HT1080 (cell line): ENCODE measurements around the gene TPBGL. TPM values are rescaled to one million over a fixed set of nuclear protein-coding genes. Genes with fewer than 3 reads are reported as not detected.
A peak's percentile ranks its signal among the peaks of the same experiment; 100 is the strongest.
"Not testable (repeated sequence)": the region's sequence is repeated elsewhere in the genome, so short reads cannot be mapped to it uniquely, and the experiment has no call there.

Source experiments
- DNase-seq: peaks from one replicate; pipeline ENCODE4 v3.0.0-alpha.2; 2015; ENCODE audit warnings: low read depth
- total RNA-seq: library from RNA; depleted of rRNA; stranded (reverse); fragments of >200 nt; shearing (Covaris generic); gene quantifications from 2 replicates; pipeline ENCODE4 v1.2.3, GENCODE V29; 2014

The TPBGL gene
- total RNA-seq, 1 experiment from 2014 or later: 0.10 TPM

GRCh38 chr11:75271730-75272129, 31.2 kb downstream of the TPBGL start:
- no peak for DNase-seq

GRCh38 chr11:75272391-75272790, 31.8 kb downstream of the TPBGL start:
- no peak for DNase-seq

- DNase-seq: no peak
Observed at GRCh38 chr11:75272821-75273301, 32.3 kb downstream of the TPBGL start.

DNA sequence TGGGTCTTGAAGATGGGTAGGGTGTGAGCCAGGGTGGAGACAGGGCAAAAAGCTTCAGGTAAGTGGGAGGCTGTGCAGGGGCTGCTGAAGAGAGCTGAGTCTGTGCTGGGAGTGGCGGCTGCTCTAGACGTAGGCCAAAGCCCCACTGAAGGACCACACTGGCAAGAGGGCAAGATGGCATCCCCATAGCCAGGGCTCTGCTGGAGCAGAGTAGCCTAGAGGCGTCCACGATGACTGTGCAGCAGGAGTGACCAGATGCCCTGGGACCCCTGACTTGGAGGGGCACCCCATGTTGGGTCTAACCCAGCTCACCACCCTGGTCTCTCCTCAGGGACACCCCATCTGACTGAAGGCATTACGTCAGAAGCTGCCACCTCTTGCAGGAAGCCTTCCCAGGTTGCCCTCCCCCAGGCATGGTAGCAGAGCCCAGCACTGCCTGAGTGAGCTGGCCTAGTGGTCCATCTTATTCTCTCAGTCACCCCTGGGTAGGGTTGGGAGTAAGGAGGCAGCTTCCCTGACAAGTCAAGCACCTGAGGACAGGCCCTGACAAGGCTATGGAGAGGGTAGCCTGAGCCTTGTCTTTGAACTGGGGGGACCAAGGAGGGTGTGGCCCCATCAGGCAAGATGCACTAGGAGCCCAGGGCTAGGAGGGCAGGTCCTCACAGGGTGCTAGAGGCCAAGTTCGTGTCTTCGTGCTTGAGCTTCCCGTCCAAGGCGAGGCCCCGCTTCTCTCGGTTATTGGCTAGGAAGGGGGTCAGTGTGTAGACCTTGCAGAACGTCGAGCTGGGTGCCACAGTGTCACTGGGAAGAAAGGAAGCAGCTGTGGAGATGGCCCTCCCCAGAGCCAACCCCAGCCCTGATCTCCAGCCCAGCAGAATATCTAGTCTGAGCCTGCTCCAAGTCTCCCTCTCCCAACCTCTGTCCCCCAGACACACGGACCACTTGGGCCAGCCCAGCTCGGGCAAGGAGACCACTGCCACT, 33.1 kb downstream of the TPBGL start:
- DNase-seq: no peak

DNA sequence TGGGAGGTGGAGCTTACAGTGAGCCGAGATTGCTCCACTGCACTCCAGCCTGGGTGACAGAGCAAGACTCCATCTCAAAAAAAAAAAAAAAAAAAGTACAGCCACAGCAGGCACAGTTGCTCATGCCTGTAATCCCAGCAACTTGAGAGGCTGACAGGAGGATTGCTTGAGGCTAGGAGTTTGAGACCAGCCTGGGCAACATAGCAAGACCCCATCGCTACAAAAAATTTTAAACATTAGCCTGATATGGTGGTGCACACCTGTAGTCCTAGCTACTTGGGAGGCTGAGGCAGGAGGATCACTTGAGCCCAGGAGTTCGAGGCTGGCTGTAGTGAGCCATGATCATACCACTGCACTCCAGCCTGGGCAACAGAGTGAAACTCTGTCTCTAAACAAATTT, 34.1 kb downstream of the TPBGL start:
- not testable (repeated sequence) for DNase-seq

- DNase-seq: no peak
Observed at GRCh38 chr11:75275581-75275980, 35.0 kb downstream of the TPBGL start.

DNA sequence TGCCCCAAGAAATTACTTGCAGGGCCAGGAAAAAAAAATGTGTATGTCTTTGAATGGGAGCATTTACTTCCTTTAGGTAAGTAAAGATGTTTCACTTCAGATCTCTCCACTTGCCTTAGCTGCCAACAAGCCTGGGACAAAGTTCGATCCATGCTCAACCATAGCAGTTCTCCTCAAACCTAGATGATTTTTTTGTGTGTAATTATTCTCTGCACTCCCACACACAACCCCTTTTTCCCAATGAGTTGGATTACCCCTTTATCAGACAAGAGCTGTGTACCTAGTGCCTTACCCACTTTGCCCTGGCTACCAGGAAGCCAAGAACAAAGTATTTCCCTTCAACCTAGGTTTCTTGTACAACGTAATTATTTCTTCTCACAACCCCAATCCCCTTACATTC, 35.6 kb downstream of the TPBGL start:
- DNase-seq: no peak

- no peak for DNase-seq
Observed at GRCh38 chr11:75276686-75277085, 36.1 kb downstream of the TPBGL start.

DNA sequence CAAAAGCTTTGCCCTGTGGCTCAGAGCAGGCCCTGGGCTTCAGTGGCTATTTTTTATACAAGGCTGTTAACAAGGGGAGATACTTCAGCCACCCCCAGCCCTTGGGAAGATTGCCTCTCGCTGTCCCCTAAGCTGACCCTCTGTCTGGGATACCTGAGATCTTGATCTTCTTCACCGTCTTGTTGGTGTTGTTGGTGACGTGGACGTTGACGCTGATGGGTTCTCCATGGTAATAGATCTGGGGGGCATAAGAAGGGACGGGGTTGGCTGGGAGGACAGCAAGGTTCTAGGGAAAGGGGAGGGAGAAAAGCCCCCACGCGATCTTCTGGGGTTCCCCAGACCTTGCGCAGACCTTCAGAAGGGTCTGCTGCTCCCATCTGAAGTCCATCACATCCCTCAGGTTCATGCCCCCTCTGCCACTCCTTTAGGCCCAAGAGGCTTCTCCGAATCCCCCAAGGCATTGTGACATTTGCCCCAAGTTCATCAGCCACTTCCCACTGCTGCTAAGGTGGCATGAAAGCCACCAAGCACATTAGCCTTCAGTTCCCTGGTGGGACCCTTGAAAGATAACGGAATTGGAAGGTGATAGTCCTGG, 36.7 kb downstream of the TPBGL start:
- no peak for DNase-seq

- DNase-seq: no peak
Observed at GRCh38 chr11:75277991-75278790, 37.6 kb downstream of the TPBGL start.

- DNase-seq: no peak
Observed at GRCh38 chr11:75279273-75279672, 38.7 kb downstream of the TPBGL start.

- peak; percentile 73 for DNase-seq
Observed at GRCh38 chr11:75280227-75280701, 39.7 kb downstream of the TPBGL start.

DNA sequence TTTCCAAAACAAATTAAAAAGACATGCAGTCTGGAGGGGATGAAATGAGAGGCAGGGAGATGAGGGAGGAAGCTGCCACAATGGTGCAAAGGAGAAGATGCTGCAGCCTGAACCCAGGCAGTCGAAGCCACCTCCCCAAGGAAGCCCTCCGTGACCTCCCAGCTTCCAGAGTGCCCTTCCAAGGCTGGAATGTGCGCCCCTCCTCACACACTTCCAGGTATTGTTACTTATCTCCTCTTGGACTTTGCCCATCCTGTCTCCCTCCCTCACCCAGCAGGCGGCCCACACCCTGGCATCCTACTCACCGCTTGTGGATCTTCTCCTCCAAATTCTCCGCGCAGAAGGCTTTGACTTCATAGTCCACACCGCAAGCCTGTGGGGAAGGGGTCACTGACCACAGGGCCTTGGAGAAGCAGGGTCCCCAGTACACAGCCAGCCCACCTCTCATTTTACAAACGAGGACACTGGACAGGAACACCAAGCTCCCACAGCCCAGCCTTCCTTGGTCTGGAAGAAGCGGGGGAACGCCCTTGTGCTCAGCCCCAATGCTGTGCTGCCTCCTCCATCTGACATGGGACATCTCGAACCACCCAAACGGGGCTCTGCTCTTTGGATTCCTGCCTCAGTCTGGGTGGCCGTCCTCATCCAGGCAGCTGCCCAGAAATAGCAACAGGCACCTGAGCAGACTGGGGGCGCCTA, 40.3 kb downstream of the TPBGL start:
- DNase-seq: no peak

DNA sequence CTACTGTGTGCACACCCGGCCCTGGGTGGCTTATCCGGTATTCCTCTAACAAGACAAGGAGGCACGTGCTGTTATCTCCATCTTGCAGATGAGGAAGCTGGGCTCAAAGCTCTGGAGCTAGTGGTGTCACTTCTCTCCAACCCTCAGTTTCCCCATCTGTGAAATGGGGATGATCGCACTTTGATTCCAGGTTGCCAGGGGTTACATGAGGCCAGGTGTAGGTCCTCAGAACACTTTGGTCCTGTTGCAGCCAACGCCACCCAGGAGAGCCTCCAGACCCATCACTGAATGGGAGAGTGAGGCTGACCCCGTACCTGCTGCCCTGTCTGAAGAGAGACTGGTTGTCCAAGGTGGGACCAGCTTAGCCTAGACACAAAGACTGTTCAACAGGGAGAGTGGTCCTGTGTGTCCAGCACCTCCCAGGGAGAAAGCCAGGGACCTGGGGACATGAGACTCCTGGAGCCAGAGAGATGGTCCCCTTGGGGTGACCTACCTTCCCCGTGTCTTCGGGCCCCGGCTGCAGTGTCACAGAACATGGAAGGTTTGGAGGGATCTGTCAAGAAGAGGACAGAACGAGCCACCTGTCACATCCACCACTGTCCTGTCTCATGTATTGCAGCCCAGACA, 41.0 kb downstream of the TPBGL start:
- DNase-seq: no peak

DNA sequence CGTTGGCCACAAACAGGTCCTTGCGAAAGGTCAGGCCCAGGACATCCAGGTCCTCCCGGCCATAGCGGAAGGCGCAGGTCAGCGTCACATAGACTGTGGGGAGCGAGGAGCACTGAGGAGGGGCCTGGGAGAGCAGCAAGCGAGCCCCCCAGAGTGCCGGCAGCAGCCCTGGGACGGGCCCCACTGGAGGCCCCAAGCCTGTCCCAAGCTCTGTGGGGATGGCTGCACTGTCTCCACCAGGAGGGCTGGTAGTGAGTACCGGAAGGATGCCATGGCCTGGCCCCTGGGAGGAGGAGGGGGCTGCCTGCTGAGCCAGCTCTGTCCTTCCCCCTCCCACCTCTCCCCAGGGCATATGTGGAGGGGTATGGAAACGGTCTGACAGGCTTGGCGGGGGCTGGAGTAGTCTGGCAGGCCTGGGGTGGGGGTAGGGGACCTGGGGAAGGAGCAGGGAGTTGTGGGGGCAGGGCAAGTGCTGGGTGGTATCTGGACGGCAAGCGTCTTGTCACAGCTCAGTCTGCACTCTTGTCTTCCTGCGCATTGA, 42.9 kb downstream of the TPBGL start:
- no peak for DNase-seq

DNA sequence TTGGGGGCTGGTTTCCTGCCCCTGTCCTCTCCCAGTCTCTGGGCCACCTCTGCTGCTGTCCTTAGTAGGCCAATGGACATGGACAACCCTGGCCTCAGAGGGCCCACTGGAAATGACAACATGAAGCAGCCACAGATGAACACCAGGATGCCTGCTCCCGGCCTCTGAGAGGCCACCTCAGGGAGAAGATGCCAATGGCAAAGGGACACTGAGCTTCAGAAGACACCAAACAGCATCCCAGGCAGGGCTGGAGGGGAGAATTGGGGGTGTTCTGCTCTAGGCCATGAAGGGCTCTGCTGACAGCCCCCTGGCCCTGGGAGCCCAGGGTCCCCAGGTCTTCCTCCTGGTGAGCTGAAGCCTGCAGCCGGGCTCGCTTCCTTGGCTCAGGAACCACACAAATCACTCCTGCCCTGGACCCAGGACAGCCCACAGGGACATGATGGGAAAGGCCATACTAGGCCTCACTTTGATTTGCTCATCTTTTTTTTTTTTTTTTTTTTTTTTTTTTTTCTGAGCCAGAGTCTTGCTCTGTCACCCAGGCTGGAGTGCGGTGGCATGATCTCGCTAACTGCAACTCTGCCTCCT, 45.3 kb downstream of the TPBGL start:
- no peak for DNase-seq

DNA sequence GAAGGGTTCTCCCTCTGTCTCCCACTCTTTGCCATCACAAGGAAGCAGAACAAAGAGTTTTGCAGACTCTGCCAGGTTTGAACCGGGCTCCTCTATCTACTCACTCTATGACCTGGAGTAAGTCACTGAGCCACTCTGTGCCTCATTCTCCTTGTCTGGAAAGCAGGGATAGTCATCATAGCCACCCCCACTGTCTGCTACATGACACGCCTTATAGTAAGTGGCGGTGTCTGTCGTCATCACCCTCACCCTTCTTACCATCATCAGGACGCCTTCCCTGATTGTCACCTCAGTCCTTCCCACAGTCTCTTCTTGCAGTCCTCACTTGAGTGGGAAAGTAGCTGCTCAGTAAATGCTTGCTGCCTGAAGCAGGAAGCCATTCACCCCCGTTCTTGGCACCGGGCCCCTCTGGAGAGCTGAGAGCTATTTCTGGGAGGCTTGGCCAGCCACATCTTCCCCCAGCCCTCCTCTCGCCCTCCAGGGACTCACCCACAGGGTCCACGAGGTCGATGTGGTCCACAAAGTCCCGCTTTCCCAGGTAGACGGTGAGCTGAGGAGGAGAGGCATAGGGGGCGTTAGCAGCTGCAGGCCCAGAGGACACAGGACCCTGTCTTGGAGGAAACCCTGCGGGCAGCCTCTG, 46.4 kb downstream of the TPBGL start:
- peak; percentile 9 for DNase-seq

DNA sequence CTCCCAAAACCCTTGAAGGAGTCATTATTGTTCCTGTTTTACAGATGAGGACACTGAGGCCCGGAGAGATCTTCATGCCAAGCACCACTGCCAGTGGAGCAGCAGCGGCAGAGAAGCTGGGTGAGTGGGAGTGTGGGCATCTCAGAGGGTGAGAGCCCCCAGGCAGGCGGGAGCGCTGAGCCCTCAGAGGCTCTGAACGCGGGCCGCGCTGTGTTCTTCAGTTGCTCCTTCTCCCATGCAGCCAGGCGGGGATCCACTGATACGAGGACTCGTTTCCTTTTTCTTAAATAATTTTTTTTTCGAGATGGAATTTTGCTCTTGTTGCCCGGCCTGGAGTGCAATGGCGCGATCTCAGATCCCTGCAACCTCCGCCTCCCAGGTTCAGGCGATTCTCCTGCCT, 47.0 kb downstream of the TPBGL start:
- DNase-seq: no peak

DNA sequence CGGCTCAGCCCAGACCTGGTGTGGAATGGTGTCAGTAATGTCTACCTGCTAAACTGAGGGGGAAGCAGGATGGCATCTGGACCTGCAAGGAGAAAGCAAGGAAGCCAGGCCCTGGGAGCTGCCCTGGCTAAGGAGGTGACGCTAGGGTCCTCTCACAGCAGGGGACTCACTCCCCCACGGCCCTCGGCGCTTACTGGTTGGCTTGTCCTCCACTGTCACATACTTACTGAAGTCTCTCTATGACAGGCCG, 48.9 kb downstream of the TPBGL start:
- DNase-seq: no peak

DNA sequence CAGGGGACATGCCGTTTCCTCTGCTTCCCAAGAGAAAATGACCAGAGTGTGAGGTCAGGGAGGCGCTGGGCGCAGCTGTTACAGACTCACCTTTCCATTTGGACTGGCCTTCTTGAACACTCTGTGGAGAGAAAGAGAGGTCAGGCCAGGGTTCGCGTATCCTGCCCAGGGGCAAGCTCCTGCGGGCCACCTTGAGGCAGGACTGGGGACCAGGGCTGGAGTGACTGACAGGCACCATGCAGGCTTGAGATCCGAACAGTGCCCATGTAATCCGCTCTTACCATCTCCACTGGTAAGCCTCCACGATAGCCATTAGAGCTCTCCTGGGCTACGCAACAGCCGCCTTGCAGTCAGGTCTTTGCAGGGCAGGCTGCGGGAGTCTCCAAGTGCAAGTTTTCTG, 49.3 kb downstream of the TPBGL start:
- DNase-seq: no peak
